T-cell (primary cell): Measurements from ENCODE around the gene PSME3. TPM values are rescaled to one million over a fixed set of nuclear protein-coding genes. Genes with fewer than 3 reads are reported as not detected.

Experiments used
- ATAC-seq, 4 experiments: fragments of 200-7000 bp in 3 of 4; fragments of 150-1000 bp in 1 of 4; cut with Tn5 transposase; replicated peaks in 1 of 4; 1 replicate in 3 of 4; 2 replicates in 1 of 4; pipeline ENCODE4 v1.10.0; 2021; ENCODE audit warnings: moderate library complexity in 3 of 4, mild to moderate bottlenecking in 2 of 4, moderate number of reproducible peaks in 1 of 4
- CTCF ChIA-PET, 2 donors: fragments of 300-600 bp; sonication (Branson Sonifier 250); formaldehyde crosslinking; loops; one replicate each; lab custom pipeline; 2022; ENCODE audit warnings: antibody characterized with exemption in 2 of 2; lab: Charles Lee
- POLR2A ChIA-PET, 2 donors: fragments of 300-600 bp; sonication (Branson Sonifier 250); formaldehyde crosslinking; loops; one replicate each; lab custom pipeline; 2022; ENCODE audit warnings: antibody characterized with exemption in 2 of 2; lab: Charles Lee
- DNase-seq, 35 experiments: peaks; one replicate each; pipeline versions ENCODE4 v3.0.0 to v3.0.0-alpha.2; 2013 to 2023
- H3K27ac ChIP-seq: one replicate; pipeline ENCODE4 v1.5.1; 2013; ENCODE audit warnings: low read length
- H3K27me3 ChIP-seq, 2 experiments: replicated peaks in 1 of 2; 1 replicate in 1 of 2; 2 replicates in 1 of 2; pipeline versions ENCODE4 v1.6.1 to v1.7.0; 2013; ENCODE audit warnings: low read length in 1 of 2, mixed read lengths in 1 of 2; ENCODE audit not compliant: control insufficient read depth in 2 of 2, insufficient read depth in 2 of 2; ENCODE audit errors: extremely low read depth in 1 of 2
- H3K36me3 ChIP-seq, 2 donors: 1 replicate in 1 of 2; 2 replicates in 1 of 2; pipeline versions ENCODE4 v1.6.1 to v1.7.0; 2013; ENCODE audit warnings: low read length in 1 of 2; ENCODE audit not compliant: control insufficient read depth in 2 of 2, insufficient read depth in 1 of 2; ENCODE audit errors: extremely low read depth in 1 of 2
- H3K4me1 ChIP-seq, 2 experiments: 1 replicate in 1 of 2; 2 replicates in 1 of 2; pipeline versions ENCODE4 v1.6.1 to v1.7.0; 2013; ENCODE audit warnings: low read length in 2 of 2, mixed read lengths in 1 of 2; ENCODE audit not compliant: insufficient read depth in 2 of 2, control insufficient read depth in 1 of 2; ENCODE audit errors: extremely low read depth in 1 of 2
- H3K4me3 ChIP-seq, 2 donors: 1 replicate in 1 of 2; 2 replicates in 1 of 2; pipeline versions ENCODE4 v1.5.1 to v1.7.0; 2013; ENCODE audit warnings: mild to moderate bottlenecking in 2 of 2, low read length in 1 of 2, moderate library complexity in 1 of 2; ENCODE audit not compliant: control insufficient read depth in 1 of 2; ENCODE audit errors: extremely low read depth in 1 of 2
- H3K9me3 ChIP-seq: 2 replicates; pipeline ENCODE4 v1.7.0; 2013
- H3K27ac Mint-ChIP-seq, 2 donors: one replicate each; pipeline ENCODE4 v1.8.0; 2020 to 2021; ENCODE audit warnings: mild to moderate bottlenecking in 2 of 2, mixed read lengths in 2 of 2
- H3K27me3 Mint-ChIP-seq, 2 donors: one replicate each; pipeline ENCODE4 v1.8.0; 2021 to 2022; ENCODE audit warnings: mixed read lengths in 2 of 2
- H3K36me3 Mint-ChIP-seq: one replicate; pipeline ENCODE4 v1.8.0; 2021; ENCODE audit warnings: mixed read lengths
- H3K4me1 Mint-ChIP-seq, 3 donors: one replicate each; pipeline ENCODE4 v1.8.0; 2020 to 2022; ENCODE audit warnings: mixed read lengths in 3 of 3, mild to moderate bottlenecking in 1 of 3
- H3K4me3 Mint-ChIP-seq, 3 donors: one replicate each; pipeline ENCODE4 v1.8.0; 2020 to 2022; ENCODE audit warnings: mild to moderate bottlenecking in 3 of 3, mixed read lengths in 3 of 3, moderate library complexity in 3 of 3
- H3K9me3 Mint-ChIP-seq, 3 donors: one replicate each; pipeline ENCODE4 v1.8.0; 2020 to 2022; ENCODE audit warnings: mixed read lengths in 3 of 3
- WGBS: methylation state at CpG from one replicate; pipeline ENCODE4 v1.1.5; 2013; ENCODE audit warnings: missing lambda C conversion rate; ENCODE audit not compliant: insufficient coverage; 5-methylcytosine and 5-hydroxymethylcytosine counted together
- total RNA-seq, 35 experiments: library from RNA in 6 of 35; stranded (reverse) in 6 of 35; fragments of 120-200 nt in 1 of 35; gene quantifications; one replicate each; pipeline versions ENCODE4 v1.2.1 to v1.2.4 and lab custom pipeline; 2013 to 2026

Gene PSME3
- total RNA-seq, 5 donors from 2014 or later (not counting 1 experiment from before 2014, with no cell fraction given): 68.0 to 79.1 (median 77.2) TPM

DNA sequence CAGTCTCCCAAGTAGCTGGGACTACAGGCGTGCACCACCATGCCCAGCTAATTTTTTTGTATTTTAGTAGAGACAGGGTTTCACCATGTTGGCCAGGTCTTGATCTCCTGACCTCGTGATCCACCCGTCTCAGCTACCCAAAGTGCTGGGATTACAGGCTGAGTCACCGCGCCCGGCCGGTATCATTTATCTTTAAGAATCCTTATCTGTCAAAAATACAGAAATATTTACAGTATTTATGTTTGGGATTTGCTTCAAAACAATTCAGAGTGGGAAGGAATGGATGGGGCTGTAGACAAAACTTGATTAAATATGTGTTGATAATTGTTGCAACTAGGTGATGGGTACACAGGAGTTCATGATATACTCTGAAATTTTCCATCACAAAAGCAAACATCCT is 12.0 kb upstream of the PSME3 start:
- Histone ChIP-seq H3K27ac (no peak overlapping the region), H3K4me3 (no peak overlapping the region), H3K27me3 (no peaks in the 10 kb centered on the region), H3K9me3 (no peaks in the 10 kb centered on the region), H3K36me3 (peaks cover 7 to 54% of the 10 kb centered on the region in 2 donors), H3K4me1 (peaks cover 7 to 20% of the 10 kb centered on the region in 2 experiments)
- Mint-ChIP-seq H3K4me1 (peaks cover 28 to 42% (median 39%) of the 10 kb centered on the region in 3 donors), H3K27ac (no peak overlapping the region), H3K4me3 (peak overlapping the region; percentile 2 to 96 (median 4)), H3K36me3 (peaks cover 31% of the 10 kb centered on the region), H3K9me3 (no peaks in the 10 kb centered on the region), H3K27me3 (no peaks in the 10 kb centered on the region)
- WGBS: no CpG with 5 or more reads among the region's 7 CpGs
- DNase-seq (no peak), ATAC-seq (no peak)
- ChIA-PET POLR2A (no interaction called here), CTCF (interaction anchor here (0.6 to 1.4 kb wide), 2 partner anchors 13 to 18 kb away, joined by 3 to 4 read pairs; no protein-coding TSS in a partner anchor)

DNA sequence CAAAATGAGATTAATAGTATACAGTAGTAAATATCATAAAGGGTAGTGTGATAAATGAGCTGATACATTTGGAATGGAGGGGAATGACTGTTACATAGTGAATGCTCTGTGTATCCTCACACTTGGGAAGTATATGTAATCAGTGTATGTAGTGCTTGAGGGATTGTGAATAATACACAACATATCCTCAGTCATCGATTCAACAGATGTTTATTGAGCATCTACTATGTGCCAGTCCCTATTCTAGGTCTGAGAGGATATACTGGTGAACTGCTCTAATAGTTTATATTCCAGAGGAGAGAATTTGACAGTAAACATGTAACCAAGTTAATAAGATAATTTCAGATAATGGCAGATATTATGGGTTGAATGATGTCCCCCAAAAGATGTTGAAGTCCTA is 5.7 kb upstream of the PSME3 start:
- ATAC-seq (no peak), DNase-seq (no peak)
- no peaks in the 10 kb centered on the region for H3K36me3 ChIP-seq
- H3K4me1 Mint-ChIP-seq: peaks cover 21 to 27% (median 24%) of the 10 kb centered on the region in 3 donors
- no peaks in the 10 kb centered on the region for H3K9me3 Mint-ChIP-seq
- H3K9me3 ChIP-seq: no peaks in the 10 kb centered on the region
- CTCF ChIA-PET: no interaction called here
- peaks cover 3 to 4% of the 10 kb centered on the region in 2 donors for H3K27me3 Mint-ChIP-seq
- H3K4me1 ChIP-seq: peaks cover 9 to 22% of the 10 kb centered on the region in 2 experiments
- no peak overlapping the region for H3K4me3 ChIP-seq
- H3K36me3 Mint-ChIP-seq: peaks cover 3% of the 10 kb centered on the region
- no CpG with 5 or more reads among the region's 1 CpG for WGBS
- H3K4me3 Mint-ChIP-seq: no peak overlapping the region
- no peak overlapping the region for H3K27ac Mint-ChIP-seq
- POLR2A ChIA-PET: no interaction called here
- H3K27me3 ChIP-seq: no peaks in the 10 kb centered on the region
- no peak overlapping the region for H3K27ac ChIP-seq

DNA sequence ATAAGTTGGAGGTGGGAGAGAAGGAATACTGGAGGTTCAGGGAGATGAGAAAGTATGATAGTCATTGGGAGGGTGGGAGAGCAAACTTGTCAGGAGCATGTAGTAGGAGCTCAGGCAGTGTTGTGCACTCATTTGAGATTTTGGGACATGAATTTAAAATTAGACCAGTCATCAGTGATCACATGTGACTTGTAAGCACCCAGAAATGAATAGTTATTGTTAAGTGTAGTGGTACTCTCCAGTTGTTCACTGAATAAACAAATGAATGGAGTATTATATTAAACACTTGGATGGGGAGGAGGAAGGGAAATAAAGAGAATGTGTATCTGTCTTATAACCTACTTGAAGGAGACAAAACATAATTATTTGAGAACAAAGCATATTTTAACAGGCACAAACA is 2.2 kb upstream of the PSME3 start:
- peaks cover 3 to 4% of the 10 kb centered on the region in 2 donors for H3K27me3 Mint-ChIP-seq
- CTCF ChIA-PET: no interaction called here
- peaks cover 22 to 26% (median 25%) of the 10 kb centered on the region in 3 donors for H3K4me1 Mint-ChIP-seq
- H3K4me1 ChIP-seq: peaks cover 11 to 18% of the 10 kb centered on the region in 2 experiments
- H3K36me3 Mint-ChIP-seq: no peaks in the 10 kb centered on the region
- no peaks in the 10 kb centered on the region for H3K27me3 ChIP-seq
- ATAC-seq (no peak), DNase-seq (no peak)
- no peak overlapping the region for H3K27ac ChIP-seq
- H3K4me3 ChIP-seq: no peak overlapping the region
- POLR2A ChIA-PET: no interaction called here
- peaks cover 0 to 7% of the 10 kb centered on the region in 2 donors for H3K36me3 ChIP-seq
- peak overlapping the region in 2 of 3 donors; percentile 9 to 50 for H3K4me3 Mint-ChIP-seq
- H3K27ac Mint-ChIP-seq: no peak overlapping the region
- H3K9me3 Mint-ChIP-seq: no peaks in the 10 kb centered on the region
- H3K9me3 ChIP-seq: no peaks in the 10 kb centered on the region

DNA sequence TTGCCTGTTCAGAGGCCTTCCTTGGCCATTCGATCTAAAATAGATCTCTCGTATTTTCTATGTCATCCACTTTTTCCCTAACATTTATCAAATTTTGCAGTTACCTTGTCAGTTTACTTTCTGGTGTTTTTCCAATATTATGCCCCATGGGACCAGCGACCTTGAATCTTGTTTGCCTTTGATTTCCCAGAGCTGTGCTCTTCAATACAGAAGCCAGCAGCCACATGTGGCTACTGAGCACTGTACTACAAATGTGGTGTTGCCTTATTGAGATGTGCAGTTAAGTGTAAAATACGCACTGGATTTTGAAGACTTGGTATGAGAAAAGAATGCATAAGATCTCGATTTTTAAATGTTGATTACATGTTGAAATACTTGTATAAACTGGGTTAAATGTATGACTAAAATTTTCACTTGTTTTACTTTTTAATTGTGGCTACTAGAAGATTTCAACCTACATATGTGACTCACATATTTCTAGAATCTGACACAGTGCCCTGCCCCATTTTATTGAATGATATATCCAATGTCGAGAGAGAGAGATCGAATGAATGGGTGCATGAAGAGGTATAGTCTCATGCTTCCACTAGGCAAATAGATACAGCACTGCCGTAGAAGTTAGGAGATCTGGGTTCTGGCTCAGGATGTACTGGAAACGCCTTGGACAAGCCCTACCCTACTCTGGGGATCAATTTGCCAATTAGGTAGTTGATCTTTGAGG is 824 bp upstream of the PSME3 start:
- Histone ChIP-seq H3K27me3 (no peaks in the 10 kb centered on the region), H3K27ac (peak overlapping the region; percentile 93), H3K36me3 (peaks cover 0 to 16% of the 10 kb centered on the region in 2 donors), H3K4me1 (peaks cover 11 to 18% of the 10 kb centered on the region in 2 experiments), H3K9me3 (no peaks in the 10 kb centered on the region), H3K4me3 (peak overlapping the region; percentile 92 to 95)
- peak overlapping the region; percentile 94 to 97 (median 95) for H3K4me3 Mint-ChIP-seq
- peak overlapping the region; percentile 95 to 99 for H3K27ac Mint-ChIP-seq
- H3K4me1 Mint-ChIP-seq: peaks cover 22 to 32% (median 25%) of the 10 kb centered on the region in 3 donors
- POLR2A ChIA-PET: interaction anchor here (0.6 to 2.4 kb wide), 3 partner anchors 8 to 132 kb away, joined by 3 to 9 read pairs (median 4); partner anchors contain the start of gene BECN1 (in 2 of the 2)
- ATAC-seq (peak in 2 of 4 experiments; percentile 6 to 25), DNase-seq (no peak)
- H3K27me3 Mint-ChIP-seq: peaks cover 3 to 4% of the 10 kb centered on the region in 2 donors
- no peaks in the 10 kb centered on the region for H3K9me3 Mint-ChIP-seq
- CTCF ChIA-PET: interaction anchor here in 1 of 2 donors (1.1 to 1.7 kb wide), 5 partner anchors 9 to 166 kb away, joined by 3 to 11 read pairs (median 3); partner anchors contain the start of genes BECN1, CNTD1, COA3 and RPL27
- H3K36me3 Mint-ChIP-seq: no peaks in the 10 kb centered on the region
- WGBS: 60% methylated on average over 5 of the region's 9 CpGs

DNA sequence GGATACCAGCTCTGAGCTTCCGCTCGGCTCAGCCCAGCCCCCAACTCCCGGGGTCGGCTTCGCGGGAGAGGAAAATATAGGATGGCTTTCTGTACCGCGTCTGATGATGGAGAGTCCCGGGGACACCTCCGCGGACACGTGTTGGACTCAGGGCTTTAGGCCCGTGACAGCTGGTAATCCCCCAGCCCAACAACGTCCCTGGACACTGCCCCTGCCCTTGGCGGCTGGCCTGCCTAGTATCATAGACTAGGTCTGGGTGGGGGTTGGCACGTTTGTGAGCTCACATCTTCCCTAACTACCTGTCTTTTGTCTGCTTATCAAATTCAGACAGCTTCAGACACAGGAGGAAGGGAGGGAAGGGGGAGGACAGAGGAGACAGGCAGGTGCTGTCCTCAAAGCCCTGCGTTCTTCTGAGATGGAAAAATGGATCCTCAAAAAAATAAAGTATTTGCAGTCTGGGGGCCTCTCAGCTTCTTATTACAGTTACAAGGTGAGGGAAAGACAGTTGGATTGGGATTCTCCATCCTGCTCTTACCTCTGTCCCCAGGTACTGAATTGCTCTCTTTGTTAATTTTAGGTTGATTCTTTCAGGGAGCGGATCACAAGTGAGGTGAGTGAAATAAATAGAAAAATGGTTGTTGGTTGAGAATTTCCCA is 698 bp downstream of the PSME3 start:
- Mint-ChIP-seq H3K4me1 (peaks cover 22 to 32% (median 25%) of the 10 kb centered on the region in 3 donors), H3K4me3 (peak overlapping the region; percentile 94 to 97 (median 95)), H3K36me3 (peaks cover 10% of the 10 kb centered on the region), H3K27me3 (no peaks in the 10 kb centered on the region), H3K9me3 (no peaks in the 10 kb centered on the region), H3K27ac (peak overlapping the region; percentile 61 to 64)
- no peaks in the 10 kb centered on the region for H3K27me3 ChIP-seq
- peak overlapping the region; percentile 93 for H3K27ac ChIP-seq
- H3K9me3 ChIP-seq: no peaks in the 10 kb centered on the region
- CTCF ChIA-PET: interaction anchor here in 1 of 2 donors (0.7 to 1.7 kb wide), 6 partner anchors 9 to 650 kb away, joined by 3 to 11 read pairs (median 4); partner anchors contain the start of genes BECN1, CNTD1, COA3 and DHX8
- peaks cover 2 to 31% of the 10 kb centered on the region in 2 donors for H3K36me3 ChIP-seq
- H3K4me3 ChIP-seq: peak overlapping the region; percentile 92 to 95
- WGBS: 0% methylated on average over 6 of the region's 18 CpGs
- DNase-seq (peak in 1 of 35 experiments; percentile 4), ATAC-seq (no peak)
- POLR2A ChIA-PET: interaction anchor here (0.6 to 2.4 kb wide), 4 partner anchors 10 to 901 kb away, joined by 4 to 9 read pairs (median 4); partner anchors contain the start of gene BECN1 (in 2 of the 2)
- peaks cover 11 to 18% of the 10 kb centered on the region in 2 experiments for H3K4me1 ChIP-seq

DNA sequence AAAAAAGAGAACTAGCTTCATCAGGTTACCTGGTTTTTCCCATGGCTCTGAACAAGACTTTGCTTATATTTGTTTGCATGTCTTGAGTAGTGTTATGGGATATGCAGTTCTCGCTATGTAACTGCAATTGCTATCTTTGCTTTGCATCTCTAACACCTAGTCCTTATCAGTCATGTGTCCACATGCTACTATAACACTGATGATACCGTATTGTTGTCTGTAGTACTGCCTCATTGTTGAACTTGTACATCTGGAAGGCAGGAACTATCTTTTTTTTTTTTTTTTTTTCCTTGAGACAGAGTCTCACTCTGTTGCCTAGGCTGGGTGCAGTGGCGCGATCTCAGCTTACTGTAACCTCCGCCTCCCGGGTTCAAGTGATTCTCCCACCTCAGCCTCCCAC is 2.5 kb downstream of the PSME3 start:
- Mint-ChIP-seq H3K9me3 (no peaks in the 10 kb centered on the region), H3K4me1 (peaks cover 22 to 32% (median 25%) of the 10 kb centered on the region in 3 donors), H3K27ac (no peak overlapping the region), H3K36me3 (peaks cover 17% of the 10 kb centered on the region), H3K27me3 (no peaks in the 10 kb centered on the region), H3K4me3 (no peak overlapping the region)
- ChIA-PET POLR2A (interaction anchor here in 1 of 2 donors (0.7 kb wide), 1 partner anchor 500 kb away, joined by 6 read pairs; no protein-coding TSS in a partner anchor), CTCF (interaction anchor here in 1 of 2 donors (0.9 kb wide), 1 partner anchor 12 kb away, joined by 3 read pairs; the partner anchor contains the start of gene BECN1)
- no peaks in the 10 kb centered on the region for H3K27me3 ChIP-seq
- DNase-seq (no peak), ATAC-seq (no peak)
- H3K4me3 ChIP-seq: no peak overlapping the region
- peaks cover 5 to 44% of the 10 kb centered on the region in 2 donors for H3K36me3 ChIP-seq
- no peaks in the 10 kb centered on the region for H3K9me3 ChIP-seq
- 100% methylated on average over 2 of the region's 6 CpGs for WGBS
- H3K4me1 ChIP-seq: peaks cover 11 to 18% of the 10 kb centered on the region in 2 experiments
- H3K27ac ChIP-seq: no peak overlapping the region
